ENCODE data around the gene PSEN2.
"Not testable (repeated sequence)": the region's sequence is repeated elsewhere in the genome, so short reads cannot be mapped to it uniquely, and the experiment has no call there.

The PSEN2 gene

GRCh38 chr1:226920446-226920894, 50.1 kb downstream of the PSEN2 start:
- no peak for DNase-seq

GRCh38 chr1:226921504-226921903, 51.1 kb downstream of the PSEN2 start:
- DNase-seq = no peak

- DNase-seq = not testable (repeated sequence)
Measured at GRCh38 chr1:226929260-226930111, 59.1 kb downstream of the PSEN2 start.

- DNase-seq = no peak
Measured at GRCh38 chr1:226934483-226935237, 64.2 kb downstream of the PSEN2 start.

- no peak for DNase-seq
Measured at GRCh38 chr1:226937940-226938725, 67.7 kb downstream of the PSEN2 start.

- no peak for DNase-seq
Measured at GRCh38 chr1:226938903-226939437, 68.6 kb downstream of the PSEN2 start.

GRCh38 chr1:226939438-226940028, 69.1 kb downstream of the PSEN2 start:
- no peak for DNase-seq

GRCh38 chr1:226940029-226940805, 69.8 kb downstream of the PSEN2 start, which contains the start of gene COQ8A:
Gene COQ8A (plus strand): TSS chr1:226940294. CDS start chr1:226961386, 21,092 bp downstream.
- peak; percentile 100 for DNase-seq

- no peak for DNase-seq
Measured at GRCh38 chr1:226940806-226941067, 70.3 kb downstream of the PSEN2 start.

- no peak for DNase-seq
Measured at GRCh38 chr1:226942392-226942791, 72.0 kb downstream of the PSEN2 start.

GRCh38 chr1:226943156-226943555, 72.7 kb downstream of the PSEN2 start:
- DNase-seq = no peak

- DNase-seq = no peak
Measured at GRCh38 chr1:226943927-226944326, 73.5 kb downstream of the PSEN2 start.

GRCh38 chr1:226945106-226945857, 74.9 kb downstream of the PSEN2 start:
- DNase-seq = no peak

All from central memory CD4-positive, alpha-beta T cell (primary cell).